H9 (cell line): ENCODE results near the gene PHEX. TPM values are rescaled to one million over a fixed set of nuclear protein-coding genes. Genes with fewer than 3 reads are reported as not detected.
A peak's percentile ranks its signal among the peaks of the same experiment; 100 is the strongest.

Source experiments
- DNase-seq: peaks from one replicate; pipeline ENCODE4 v3.0.0-alpha.2; 2017
- H2AFZ ChIP-seq: one replicate; pipeline ENCODE4 v1.6.1; 2013; ENCODE audit warnings: mild to moderate bottlenecking, low read length, control low read depth, moderate library complexity
- H2AK5ac ChIP-seq: 2 replicates; pipeline ENCODE4 v1.6.1; 2013; ENCODE audit warnings: low read length, control low read depth, mixed read lengths; ENCODE audit not compliant: insufficient read length
- H2BK120ac ChIP-seq: one replicate; pipeline ENCODE4 v1.6.1; 2013; ENCODE audit warnings: low read depth, mild to moderate bottlenecking, low read length, control low read depth, inconsistent platforms; ENCODE audit not compliant: poor library complexity, severe bottlenecking
- H2BK12ac ChIP-seq: 2 replicates; pipeline ENCODE4 v1.6.1; 2013; ENCODE audit warnings: low read length, control low read depth, mixed read lengths, low read depth; ENCODE audit not compliant: insufficient read length
- H2BK15ac ChIP-seq: 2 replicates; pipeline ENCODE4 v1.6.1; 2013; ENCODE audit warnings: low read depth, low read length, control low read depth
- H2BK20ac ChIP-seq: one replicate; pipeline ENCODE4 v1.6.1; 2013; ENCODE audit warnings: low read depth, mild to moderate bottlenecking, low read length, control low read depth, inconsistent platforms; ENCODE audit not compliant: poor library complexity, severe bottlenecking
- H2BK5ac ChIP-seq: 2 replicates; pipeline ENCODE4 v1.6.1; 2013; ENCODE audit warnings: low read length, control low read depth, mixed read lengths; ENCODE audit not compliant: insufficient read length
- H3K14ac ChIP-seq: 2 replicates; pipeline ENCODE4 v1.6.1; 2013; ENCODE audit warnings: low read length, control low read depth; ENCODE audit not compliant: insufficient read depth
- H3K18ac ChIP-seq: 2 replicates; pipeline ENCODE4 v1.6.1; 2013; ENCODE audit warnings: low read depth, mild to moderate bottlenecking, mixed read lengths, low read length, control low read depth; ENCODE audit not compliant: insufficient read length
- H3K23ac ChIP-seq: 2 replicates; pipeline ENCODE4 v1.6.1; 2013; ENCODE audit warnings: low read length, control low read depth, mixed read lengths, low read depth; ENCODE audit not compliant: insufficient read length
- H3K23me2 ChIP-seq: 2 replicates; pipeline ENCODE4 v1.6.1; 2013; ENCODE audit warnings: low read depth, mild to moderate bottlenecking, mixed read lengths, low read length, control low read depth; ENCODE audit not compliant: insufficient read length, poor library complexity, severe bottlenecking
- H3K27ac ChIP-seq: 2 replicates; pipeline ENCODE4 v1.5.1; 2013; ENCODE audit warnings: low read length, control low read depth, mixed read lengths, low read depth; ENCODE audit not compliant: insufficient read length
- H3K27me3 ChIP-seq: 2 replicates; pipeline ENCODE4 v1.6.1; 2013; ENCODE audit warnings: low read length, control low read depth, inconsistent platforms; ENCODE audit not compliant: insufficient read depth
- H3K4ac ChIP-seq: 2 replicates; pipeline ENCODE4 v1.6.1; 2013; ENCODE audit warnings: low read depth, mild to moderate bottlenecking, control low read depth, inconsistent platforms, low read length, moderate library complexity
- H3K4me1 ChIP-seq: 2 replicates; pipeline ENCODE4 v1.6.1; 2013; ENCODE audit warnings: low read length, control low read depth, inconsistent platforms; ENCODE audit not compliant: insufficient read depth
- H3K4me2 ChIP-seq: 2 replicates; pipeline ENCODE4 v1.6.1; 2013; ENCODE audit warnings: low read length, control low read depth, mixed read lengths; ENCODE audit not compliant: insufficient read length, insufficient read depth
- H3K56ac ChIP-seq: 2 replicates; pipeline ENCODE4 v1.6.1; 2013; ENCODE audit warnings: low read depth, mild to moderate bottlenecking, mixed read lengths, low read length, control low read depth; ENCODE audit not compliant: insufficient read length
- H3K79me1 ChIP-seq: 2 replicates; pipeline ENCODE4 v1.6.1; 2013; ENCODE audit warnings: low read depth, mild to moderate bottlenecking, moderate library complexity, low read length, control low read depth, inconsistent platforms; ENCODE audit not compliant: insufficient read depth, poor library complexity, severe bottlenecking
- H3K79me2 ChIP-seq: 2 replicates; pipeline ENCODE4 v1.6.1; 2013; ENCODE audit warnings: low read length, control low read depth, inconsistent platforms; ENCODE audit not compliant: insufficient read depth
- H3K9ac ChIP-seq: 2 replicates; pipeline ENCODE4 v1.6.1; 2013; ENCODE audit warnings: low read length, control low read depth, mixed read lengths; ENCODE audit not compliant: insufficient read length; ENCODE audit errors: extremely low read depth
- H3K9me3 ChIP-seq: one replicate; pipeline ENCODE4 v1.6.1; 2013; ENCODE audit warnings: low read depth, low read length, inconsistent platforms; ENCODE audit not compliant: control insufficient read depth
- H3T11ph ChIP-seq: one replicate; pipeline ENCODE4 v1.6.1; 2013; ENCODE audit warnings: mild to moderate bottlenecking, low read length, control low read depth, inconsistent platforms
- H4K20me1 ChIP-seq: one replicate; pipeline ENCODE4 v1.6.1; 2013; ENCODE audit not compliant: control insufficient read depth, insufficient read length, insufficient read depth
- H4K5ac ChIP-seq: 2 replicates; pipeline ENCODE4 v1.6.1; 2013; ENCODE audit warnings: low read depth, mild to moderate bottlenecking, mixed read lengths, low read length, control low read depth; ENCODE audit not compliant: insufficient read length
- H4K8ac ChIP-seq: replicated peaks from 2 replicates; pipeline ENCODE4 v1.6.1; 2013; ENCODE audit warnings: low read length, control low read depth, mixed read lengths, low read depth; ENCODE audit not compliant: insufficient read length
- H4K91ac ChIP-seq: 2 replicates; pipeline ENCODE4 v1.6.1; 2013; ENCODE audit warnings: low read depth, mild to moderate bottlenecking, moderate library complexity, mixed read lengths, low read length, control low read depth; ENCODE audit not compliant: insufficient read length
- H3K27ac Mint-ChIP-seq, 3 experiments: 2 replicates in 2 of 3; 3 replicates in 1 of 3; pipeline ENCODE4 v1.8.0; 2020 to 2021; ENCODE audit warnings: mixed read lengths in 3 of 3, mild to moderate bottlenecking in 1 of 3, moderate library complexity in 1 of 3
- H3K27me3 Mint-ChIP-seq: 2 replicates; pipeline ENCODE4 v1.8.0; 2021; ENCODE audit warnings: low read depth, mild to moderate bottlenecking, moderate library complexity, mixed read lengths
- H3K36me3 Mint-ChIP-seq, 3 experiments: 2 replicates in 2 of 3; 3 replicates in 1 of 3; pipeline ENCODE4 v1.8.0; 2020 to 2021; ENCODE audit warnings: low read depth in 3 of 3, mixed read lengths in 3 of 3; ENCODE audit not compliant: insufficient read depth in 1 of 3
- H3K4me1 Mint-ChIP-seq, 2 experiments: 2 replicates each; pipeline ENCODE4 v1.8.0; 2020; ENCODE audit warnings: mixed read lengths in 2 of 2
- H3K4me3 Mint-ChIP-seq, 2 experiments: 2 replicates in 1 of 2; 3 replicates in 1 of 2; pipeline ENCODE4 v1.8.0; 2020 to 2021; ENCODE audit warnings: mild to moderate bottlenecking in 2 of 2, mixed read lengths in 2 of 2, moderate library complexity in 1 of 2
- H3K9me3 Mint-ChIP-seq, 2 experiments: 2 replicates in 1 of 2; 3 replicates in 1 of 2; pipeline ENCODE4 v1.8.0; 2020; ENCODE audit warnings: mild to moderate bottlenecking in 2 of 2, mixed read lengths in 2 of 2, moderate library complexity in 1 of 2
- WGBS: extraction: QIAGEN DNeasy Blood & Tissue Kit; methylation state at CpG from one replicate; pipeline ENCODE4 v1.1.7; 2013; ENCODE audit warnings: missing lambda C conversion rate, low lambda C conversion rate, mixed read lengths; ENCODE audit not compliant: insufficient read length; ENCODE audit errors: extremely low coverage; 5-methylcytosine and 5-hydroxymethylcytosine counted together
- total RNA-seq: library from RNA; stranded (reverse); gene quantifications from 2 replicates; pipeline ENCODE4 v1.2.1, GENCODE V29; 2021
- TF ChIP-seq, protein P1 (sequence below): fragments of 200-600 bp; sonication (generic); conservative IDR thresholded peaks from 3 replicates; pipeline ENCODE4 v1.8.0; 2021; ENCODE audit warnings: antibody characterized with exemption, mild to moderate bottlenecking

PHEX gene
- total RNA-seq, 1 experiment from 2014 or later: 0.11 TPM

DNA sequence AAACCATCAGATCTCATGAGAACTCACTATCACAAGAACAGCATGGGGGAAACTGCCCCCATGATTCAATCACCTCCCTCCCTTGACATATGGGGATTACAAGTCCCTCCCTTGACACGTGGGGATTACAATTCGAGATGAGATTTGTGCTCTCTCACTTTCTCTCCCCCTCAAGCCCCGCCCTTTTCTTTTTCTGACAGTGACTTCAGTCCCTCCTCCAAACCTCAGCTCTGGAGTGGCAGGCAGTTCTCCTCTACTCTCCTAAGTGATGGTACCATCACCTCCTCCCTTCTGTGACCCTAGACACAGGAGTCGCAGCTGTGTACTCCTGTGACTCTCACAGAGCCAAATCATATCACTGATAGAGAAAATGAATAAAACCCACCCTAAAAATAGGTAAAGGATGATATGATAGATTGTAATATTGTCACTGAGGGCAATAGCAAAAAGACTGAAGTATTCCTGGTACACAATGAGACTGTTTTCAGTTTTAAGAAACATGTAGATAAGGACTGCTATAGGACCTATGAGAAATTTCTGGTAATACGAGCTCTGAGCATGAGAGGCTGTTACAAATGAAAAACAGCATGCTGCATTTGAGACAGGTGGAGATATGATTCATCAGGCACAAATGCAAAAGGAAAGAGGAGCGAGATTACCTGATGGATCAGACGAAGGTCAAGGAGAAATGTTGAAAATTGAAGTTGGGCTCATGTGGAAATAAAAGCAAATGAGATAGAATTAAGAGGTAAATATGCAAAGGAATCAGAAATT lies 139.3 kb downstream of the PHEX start:
- no peak overlapping the region for H3K27ac ChIP-seq
- no CpG with 5 or more reads among the region's 7 CpGs for WGBS

More for the DNA sequence above, 139.3 kb downstream of the PHEX start:
- no peaks in the 10 kb centered on the region for H4K20me1 ChIP-seq
- no peak overlapping the region for H4K8ac ChIP-seq
- TF ChIP-seq, protein P1, sequence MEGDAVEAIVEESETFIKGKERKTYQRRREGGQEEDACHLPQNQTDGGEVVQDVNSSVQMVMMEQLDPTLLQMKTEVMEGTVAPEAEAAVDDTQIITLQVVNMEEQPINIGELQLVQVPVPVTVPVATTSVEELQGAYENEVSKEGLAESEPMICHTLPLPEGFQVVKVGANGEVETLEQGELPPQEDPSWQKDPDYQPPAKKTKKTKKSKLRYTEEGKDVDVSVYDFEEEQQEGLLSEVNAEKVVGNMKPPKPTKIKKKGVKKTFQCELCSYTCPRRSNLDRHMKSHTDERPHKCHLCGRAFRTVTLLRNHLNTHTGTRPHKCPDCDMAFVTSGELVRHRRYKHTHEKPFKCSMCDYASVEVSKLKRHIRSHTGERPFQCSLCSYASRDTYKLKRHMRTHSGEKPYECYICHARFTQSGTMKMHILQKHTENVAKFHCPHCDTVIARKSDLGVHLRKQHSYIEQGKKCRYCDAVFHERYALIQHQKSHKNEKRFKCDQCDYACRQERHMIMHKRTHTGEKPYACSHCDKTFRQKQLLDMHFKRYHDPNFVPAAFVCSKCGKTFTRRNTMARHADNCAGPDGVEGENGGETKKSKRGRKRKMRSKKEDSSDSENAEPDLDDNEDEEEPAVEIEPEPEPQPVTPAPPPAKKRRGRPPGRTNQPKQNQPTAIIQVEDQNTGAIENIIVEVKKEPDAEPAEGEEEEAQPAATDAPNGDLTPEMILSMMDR: no peak
- no peaks in the 10 kb centered on the region for H3K4me1 ChIP-seq
- no peak overlapping the region for H2BK12ac ChIP-seq
- no peak overlapping the region for H3K18ac ChIP-seq
- H2BK5ac ChIP-seq: no peak overlapping the region
- no peaks in the 10 kb centered on the region for H3K36me3 Mint-ChIP-seq
- no peaks in the 10 kb centered on the region for H3K9me3 ChIP-seq
- H4K91ac ChIP-seq: no peak overlapping the region
- no peak overlapping the region for H3K4ac ChIP-seq
- H3K27me3 ChIP-seq: no peaks in the 10 kb centered on the region
- H2BK20ac ChIP-seq: no peak overlapping the region
- H3K4me1 Mint-ChIP-seq: peaks cover 0 to 8% of the 10 kb centered on the region in 2 experiments; a peak in 1 of 4 replicates
- DNase-seq: no peak
- no peak overlapping the region for H2BK120ac ChIP-seq
- no peak overlapping the region for H2BK15ac ChIP-seq
- H3K4me2 ChIP-seq: no peak overlapping the region
- H3K79me1 ChIP-seq: no peaks in the 10 kb centered on the region
- no peaks in the 10 kb centered on the region for H3K23me2 ChIP-seq
- H3K9ac ChIP-seq: no peak overlapping the region
- H4K5ac ChIP-seq: no peak overlapping the region
- H2AFZ ChIP-seq: no peak overlapping the region
- H3K23ac ChIP-seq: no peak overlapping the region
- H3K79me2 ChIP-seq: no peaks in the 10 kb centered on the region
- H2AK5ac ChIP-seq: no peak overlapping the region
- H3T11ph ChIP-seq: no peak overlapping the region
- H3K56ac ChIP-seq: no peak overlapping the region
- H3K9me3 Mint-ChIP-seq: peaks cover 0 to 32% of the 10 kb centered on the region in 2 experiments; a peak in 4 of 5 replicates
- H3K14ac ChIP-seq: no peak overlapping the region
- H3K27ac Mint-ChIP-seq: peak overlapping the region in 1 of 3 experiments; percentile 38; a peak in 1 of 7 replicates
- no peak overlapping the region for H3K4me3 Mint-ChIP-seq
- no peaks in the 10 kb centered on the region for H3K27me3 Mint-ChIP-seq
